Stimulated activated CD4-positive, alpha-beta T cell treated with anti-CD3 and anti-CD28 coated beads, Interleukin-4, amount 100 ng/mL, for 24 hours (primary cell): ENCODE measurements around the gene HOXC12.

ENCODE experiments used
- DNase-seq: peaks from one replicate; pipeline ENCODE4 v3.0.0-alpha.2; 2020

Gene HOXC12, protein sequence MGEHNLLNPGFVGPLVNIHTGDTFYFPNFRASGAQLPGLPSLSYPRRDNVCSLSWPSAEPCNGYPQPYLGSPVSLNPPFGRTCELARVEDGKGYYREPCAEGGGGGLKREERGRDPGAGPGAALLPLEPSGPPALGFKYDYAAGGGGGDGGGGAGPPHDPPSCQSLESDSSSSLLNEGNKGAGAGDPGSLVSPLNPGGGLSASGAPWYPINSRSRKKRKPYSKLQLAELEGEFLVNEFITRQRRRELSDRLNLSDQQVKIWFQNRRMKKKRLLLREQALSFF

DNA sequence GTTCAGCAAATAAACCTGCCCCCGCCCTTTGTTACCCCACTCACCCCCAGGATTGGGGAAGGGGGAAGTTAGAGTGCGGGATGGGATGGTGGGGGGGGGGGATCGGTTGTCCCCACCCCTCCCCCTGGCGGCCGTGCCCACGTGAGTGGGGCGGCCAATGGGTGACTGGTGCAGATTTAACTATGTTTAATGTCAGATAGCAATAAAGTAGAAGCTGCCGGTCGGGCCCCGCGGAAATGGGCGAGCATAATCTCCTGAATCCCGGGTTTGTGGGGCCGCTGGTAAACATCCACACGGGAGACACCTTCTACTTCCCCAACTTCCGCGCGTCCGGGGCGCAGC lies at the start of gene HOXC12:
Gene HOXC12, plus strand, starts transcription at position 210 of the 342 bp plus-strand sequence. Its CDS starts 27 bp downstream, at position 237.
- no peak for DNase-seq

DNA sequence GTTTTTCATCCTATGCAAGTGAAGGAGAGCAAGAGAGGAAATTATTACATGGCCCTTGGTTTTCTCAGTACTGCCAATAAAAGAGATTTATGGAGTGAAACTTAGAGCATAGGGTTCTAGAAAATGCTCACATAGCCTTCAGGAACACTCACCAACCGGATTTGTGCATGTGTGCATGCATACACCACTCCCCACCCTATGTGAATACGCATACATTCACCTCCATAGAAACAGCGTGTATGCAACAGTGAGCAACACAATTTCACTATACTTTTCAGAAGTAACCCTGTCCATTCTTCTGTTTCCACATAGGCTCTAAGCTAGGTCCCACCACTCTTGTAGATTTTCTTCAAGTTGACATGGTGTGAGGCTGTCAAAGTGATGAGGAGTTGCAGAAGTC lies 47.6 kb upstream of the HOXC12 start:
- DNase-seq: no peak

DNA sequence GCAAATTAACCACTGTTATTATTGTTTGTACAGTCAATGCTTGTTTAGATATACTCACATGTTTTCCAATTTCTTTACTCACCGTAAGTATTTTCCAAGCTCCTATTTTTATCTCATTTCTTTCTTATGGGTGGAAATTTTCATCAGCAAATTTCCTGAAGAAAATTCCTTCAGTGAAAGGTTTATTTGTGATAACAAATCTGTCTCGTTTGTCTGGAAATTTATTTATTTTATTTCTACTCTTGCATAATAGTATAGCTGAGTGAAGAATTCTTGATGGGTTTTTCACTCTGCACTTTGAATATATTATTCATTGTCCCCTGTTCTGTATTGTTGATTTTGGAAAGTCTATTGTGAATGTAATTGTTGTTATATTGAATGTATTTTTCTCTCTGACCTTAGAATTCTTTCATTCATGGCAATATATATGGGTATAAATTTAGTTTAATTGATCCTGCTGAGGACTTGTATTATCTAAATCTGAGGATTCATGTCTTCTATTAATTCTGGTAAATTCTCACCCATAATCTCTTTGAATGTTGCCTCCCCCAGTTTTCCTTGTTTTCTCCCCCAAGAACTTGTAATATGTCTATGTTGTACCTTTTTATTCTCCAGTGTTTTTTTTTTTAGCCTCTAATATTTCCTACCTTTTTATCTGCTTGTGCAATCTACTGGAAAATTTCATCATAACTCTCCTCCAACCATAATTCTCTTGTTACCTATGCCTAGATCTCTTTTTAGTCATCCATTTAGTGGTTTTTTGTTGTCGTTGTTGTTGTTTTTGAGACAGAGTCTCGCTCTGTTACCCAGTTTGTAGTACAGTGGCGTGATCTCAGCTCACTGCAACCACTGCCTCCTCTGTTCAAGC lies 37.7 kb upstream of the HOXC12 start:
- no peak for DNase-seq

DNA sequence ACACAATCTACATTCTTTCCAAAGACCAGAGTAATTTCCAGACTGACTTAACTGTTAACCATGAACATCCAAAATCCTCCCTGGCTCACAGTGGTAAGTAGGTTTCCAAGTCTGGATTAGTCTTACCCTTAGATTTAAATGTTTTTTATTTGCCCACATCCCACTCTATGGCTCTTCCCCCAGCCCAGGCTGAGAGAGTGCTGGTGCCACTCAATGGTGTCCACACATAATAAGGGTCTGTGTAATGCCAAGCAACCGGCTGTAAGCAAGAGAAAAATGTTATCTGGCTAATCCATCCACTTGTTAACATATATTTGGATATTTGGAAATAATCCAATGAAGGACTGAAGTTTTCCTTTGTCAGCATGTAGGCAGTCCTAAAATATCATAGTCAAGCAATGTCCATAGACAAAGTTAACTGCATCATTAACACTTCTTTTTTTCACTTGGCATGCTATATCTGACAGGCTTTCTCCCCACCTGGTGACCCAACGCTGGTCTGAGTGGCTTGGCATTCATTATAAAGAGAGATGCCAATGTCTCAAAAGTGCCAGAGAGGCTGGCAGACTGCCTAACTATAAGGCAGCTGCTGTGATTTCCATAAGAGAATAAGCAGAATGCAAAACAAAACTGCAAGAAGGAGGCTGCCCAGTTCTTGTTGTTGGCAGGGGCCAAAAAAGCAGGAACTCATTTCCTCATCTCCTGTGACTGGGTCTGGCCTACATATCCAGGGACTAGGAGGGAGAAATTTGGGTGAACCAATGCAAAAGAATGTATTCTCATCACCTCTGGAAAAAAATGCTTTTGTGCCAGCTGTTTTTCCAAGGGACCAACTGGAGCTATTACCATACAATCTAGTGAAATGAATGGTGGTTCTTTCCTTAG lies 29.9 kb upstream of the HOXC12 start:
- no peak for DNase-seq

DNA sequence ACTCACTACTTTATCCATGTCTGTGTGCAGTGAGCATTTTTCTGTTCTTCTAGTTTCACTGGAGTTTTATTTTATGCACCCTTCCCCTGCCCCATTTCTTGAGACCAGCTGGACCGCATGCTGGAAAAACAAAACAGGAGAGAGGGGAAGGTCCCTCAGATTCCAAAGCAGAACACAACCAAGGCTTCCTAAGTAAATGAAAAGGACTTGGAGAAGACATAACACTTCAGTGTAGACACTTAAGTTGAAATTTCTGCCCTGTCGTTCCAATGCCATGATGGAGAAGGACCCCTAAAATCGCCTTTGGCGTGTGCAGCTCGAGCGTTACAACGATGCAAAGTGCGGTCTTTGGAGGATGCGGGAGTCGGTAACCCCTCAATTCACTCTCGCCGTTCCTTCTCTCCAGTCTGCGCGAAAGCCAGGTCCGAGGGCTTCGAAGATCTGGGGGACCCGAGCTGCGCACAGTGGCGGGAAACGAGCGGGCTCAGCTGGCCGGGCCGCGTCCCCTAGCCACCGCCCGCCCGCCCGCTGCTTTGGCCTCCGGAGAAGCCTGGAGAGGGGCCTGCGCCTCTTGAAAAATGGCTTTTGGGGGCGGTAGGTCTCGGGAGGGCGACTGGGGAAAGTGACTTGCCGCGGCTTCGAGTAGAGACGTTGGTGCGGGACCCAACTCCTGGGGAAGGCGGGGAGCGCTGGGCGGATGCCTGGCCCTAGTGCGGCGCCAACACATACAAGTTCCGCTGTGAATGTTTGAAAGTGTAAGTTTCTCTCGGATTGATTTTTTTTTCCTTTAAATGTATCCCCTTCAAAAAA lies 27.3 kb upstream of the HOXC12 start:
- no peak for DNase-seq

DNA sequence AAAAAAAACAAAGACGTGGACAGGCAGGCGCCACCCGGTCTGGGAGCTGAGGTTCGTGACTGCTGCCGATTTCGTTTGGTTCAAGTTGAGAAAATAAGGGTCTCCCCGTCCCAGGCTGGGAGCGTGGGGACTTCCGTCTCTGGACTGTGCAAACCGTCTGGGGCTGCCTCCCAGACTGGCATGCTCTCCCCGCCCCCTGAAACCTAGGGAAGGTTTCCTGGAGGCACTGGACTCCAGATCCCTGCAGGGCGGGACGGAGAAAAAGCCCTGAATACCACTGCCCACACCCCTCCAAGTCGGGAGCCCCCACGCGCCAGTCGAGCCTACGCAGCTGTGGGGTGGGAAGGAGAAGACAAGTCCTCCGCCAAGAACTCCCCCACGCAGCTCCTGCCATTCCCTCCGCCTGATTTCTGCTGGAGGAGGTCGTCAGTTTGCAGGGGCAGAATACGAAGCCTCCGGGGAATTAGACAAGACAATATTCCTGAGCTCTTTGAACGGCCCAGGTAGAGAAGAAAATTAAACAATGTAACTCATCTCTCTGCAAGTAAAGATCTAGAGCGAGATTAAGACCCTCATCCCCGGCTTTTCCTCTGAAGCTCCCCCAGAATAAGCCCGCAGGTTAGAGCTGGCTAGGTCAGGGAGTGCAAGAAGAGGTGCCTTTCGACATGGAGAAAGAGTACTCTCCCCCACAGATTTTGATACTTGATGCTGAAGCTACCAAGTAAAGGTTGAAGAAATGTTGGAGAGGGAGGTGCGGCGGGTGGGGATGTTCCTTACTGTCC lies 26.5 kb upstream of the HOXC12 start:
- DNase-seq: no peak

DNA sequence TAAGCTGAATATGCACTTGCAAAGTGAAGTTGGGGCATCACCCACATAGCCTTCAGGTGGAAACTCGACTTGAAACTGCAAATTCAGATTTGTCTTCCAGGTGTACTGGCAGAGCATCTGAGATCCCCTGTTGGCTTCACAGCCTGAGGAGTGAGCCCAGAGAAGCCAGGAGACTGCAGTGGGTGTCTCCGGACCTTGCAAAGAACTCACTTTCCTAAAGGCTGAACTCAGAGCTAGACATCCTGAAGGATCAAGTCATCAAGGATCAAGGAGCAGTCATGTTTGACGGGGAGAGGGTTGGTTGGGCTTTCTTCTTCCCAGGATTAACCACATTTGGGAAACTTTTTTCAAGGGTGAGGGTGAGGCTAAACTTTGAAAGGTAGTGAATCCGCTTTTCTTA lies 25.2 kb upstream of the HOXC12 start:
- no peak for DNase-seq

DNA sequence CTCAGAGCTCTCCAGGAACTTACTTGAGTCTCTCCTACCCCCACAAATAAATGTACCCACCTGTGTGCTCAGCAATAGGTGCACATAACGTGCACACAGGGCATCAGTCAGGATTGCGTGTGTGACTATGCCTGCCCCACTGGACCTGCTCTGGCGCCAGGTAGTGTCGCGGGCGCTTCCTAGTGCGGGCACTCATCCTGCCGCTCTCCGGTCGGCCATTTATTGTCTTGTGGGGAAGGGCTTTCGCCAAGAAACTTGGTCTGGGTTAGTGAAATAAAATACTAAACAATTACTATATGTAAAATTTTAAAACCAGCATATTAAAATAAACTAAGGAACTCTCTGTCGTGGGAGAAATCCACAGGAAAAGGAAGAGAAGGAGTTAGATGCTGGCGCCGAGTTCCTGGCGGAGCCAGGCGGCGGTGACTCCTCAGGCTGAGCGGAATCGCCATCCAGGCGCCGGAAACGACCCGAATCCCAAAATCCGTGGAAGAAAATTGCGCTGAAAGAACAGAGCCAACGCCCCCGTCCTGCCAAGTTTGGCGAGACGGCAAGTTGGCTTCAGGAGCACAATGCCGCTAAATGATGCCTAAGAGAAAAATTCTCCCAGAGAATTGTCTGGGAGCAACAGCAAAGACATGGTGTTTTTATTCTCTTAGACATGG lies 24.0 kb upstream of the HOXC12 start:
- DNase-seq: no peak

DNA sequence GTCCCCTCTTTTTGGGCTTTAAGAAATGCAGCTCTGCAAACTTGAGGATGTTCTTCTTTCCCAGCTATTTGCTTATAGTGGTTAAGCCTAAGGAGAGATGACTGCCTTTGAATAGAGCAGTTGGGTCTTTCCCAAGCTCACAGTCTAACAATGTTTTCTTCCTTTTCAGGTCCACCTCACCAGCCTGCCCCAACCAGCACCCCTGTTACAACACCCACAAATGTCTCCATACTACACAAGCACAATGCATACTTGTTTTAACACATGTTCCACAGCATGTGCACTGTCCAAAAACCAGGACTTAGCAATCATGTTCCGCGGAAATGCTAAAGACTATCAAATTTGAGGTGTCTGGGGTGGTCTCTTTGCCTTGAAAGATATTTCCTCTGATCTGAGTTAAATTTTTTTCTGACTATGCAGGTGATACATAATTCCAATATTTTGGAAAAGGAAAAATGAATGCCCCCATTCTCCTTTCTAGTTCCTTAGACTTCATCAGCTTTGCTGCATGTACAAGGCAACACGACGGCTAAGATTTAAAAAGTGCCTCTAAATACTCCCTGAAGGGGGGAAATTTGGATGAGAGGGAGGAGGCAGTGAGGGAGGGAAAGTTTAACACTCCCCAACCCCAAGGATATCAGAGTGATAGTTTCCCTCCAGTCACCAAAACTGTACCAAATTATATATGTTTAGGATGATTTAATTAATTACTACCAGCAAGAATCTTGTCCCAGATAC lies 22.7 kb upstream of the HOXC12 start:
- no peak for DNase-seq

DNA sequence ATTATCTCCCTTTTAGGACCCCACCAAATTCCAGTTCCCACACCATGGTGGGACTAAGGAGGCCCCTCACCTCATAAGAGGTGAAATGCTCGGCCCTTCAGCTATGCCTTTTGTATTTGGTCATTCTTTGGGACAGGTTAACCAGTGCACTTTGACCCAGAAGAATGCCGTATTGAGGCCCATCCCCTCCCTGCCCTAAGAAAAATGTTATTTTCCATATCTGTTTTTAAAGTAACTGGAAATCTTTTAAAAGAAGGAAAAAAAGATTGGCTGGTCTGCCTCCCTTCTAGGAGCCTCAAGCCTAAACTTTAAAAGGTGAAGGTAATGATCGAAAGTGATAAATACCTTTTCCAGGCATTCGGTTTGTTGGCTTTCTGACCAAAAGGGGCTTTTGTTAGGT lies 21.8 kb upstream of the HOXC12 start:
- no peak for DNase-seq

DNA sequence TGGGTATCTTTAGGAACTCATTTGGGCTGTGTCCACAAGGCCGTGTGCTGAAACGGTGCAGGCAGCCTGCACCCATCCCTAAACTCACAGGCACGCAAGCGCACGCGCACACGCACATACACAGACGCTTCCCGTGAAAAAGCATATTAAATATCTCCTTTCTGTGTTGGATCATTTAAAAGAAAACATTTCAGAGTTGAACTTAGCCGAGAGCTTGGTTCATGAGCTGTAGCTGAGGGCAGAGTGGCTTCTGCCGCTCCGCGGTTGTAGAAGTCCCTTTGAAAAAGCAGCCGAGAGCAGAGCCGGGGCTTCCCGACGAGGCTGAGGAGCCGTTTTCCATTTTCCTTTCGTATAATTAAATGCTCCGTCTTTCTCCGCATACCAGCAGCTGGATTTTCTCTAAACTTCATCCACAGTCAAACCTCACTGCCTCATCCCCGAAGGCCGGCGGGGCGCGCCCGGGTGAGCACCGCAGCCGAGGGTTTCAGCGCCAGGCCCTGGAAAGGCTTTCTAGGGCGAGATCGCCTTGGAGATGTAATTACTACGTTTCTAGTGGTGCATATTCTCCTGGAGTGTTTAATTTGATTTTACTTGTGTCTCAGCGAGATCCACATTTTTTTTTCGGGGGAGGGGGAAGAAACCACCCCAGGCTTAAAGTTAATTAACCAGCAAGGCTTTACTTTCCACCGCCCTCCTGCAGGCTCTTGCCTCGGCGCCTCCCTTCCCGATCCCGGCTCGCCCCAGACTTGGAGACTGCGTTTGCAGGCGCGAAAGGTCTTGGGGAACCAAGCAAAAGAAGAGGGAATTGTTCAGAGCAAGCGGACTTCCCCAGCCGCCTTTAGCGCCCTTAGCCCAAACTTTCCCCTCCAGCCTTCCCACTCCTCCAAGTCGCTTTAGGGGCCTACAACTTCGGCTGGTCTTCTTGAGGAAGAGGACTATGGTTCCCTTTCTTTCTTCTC lies 19.0 kb upstream of the HOXC12 start:
- DNase-seq: no peak

DNA sequence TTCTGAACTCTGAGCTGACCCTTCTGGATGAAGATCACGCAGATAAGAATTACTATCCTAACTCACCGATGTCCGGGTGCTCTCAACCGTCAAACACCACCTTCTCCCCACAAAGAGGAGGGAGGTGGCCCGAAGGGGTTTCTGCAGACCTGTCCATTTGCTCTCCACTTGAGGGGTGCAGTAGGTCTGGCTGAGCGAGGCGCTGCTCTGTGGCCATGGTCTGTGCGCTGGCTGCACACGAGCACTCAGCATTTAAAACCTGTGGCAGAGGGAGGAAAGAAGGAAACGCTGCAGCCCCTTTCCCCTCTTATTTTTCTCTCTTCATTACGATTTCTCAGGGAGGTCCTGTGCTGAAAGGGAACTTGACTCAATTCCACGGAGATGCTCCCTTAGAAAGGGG lies 17.6 kb upstream of the HOXC12 start:
- DNase-seq: no peak

DNA sequence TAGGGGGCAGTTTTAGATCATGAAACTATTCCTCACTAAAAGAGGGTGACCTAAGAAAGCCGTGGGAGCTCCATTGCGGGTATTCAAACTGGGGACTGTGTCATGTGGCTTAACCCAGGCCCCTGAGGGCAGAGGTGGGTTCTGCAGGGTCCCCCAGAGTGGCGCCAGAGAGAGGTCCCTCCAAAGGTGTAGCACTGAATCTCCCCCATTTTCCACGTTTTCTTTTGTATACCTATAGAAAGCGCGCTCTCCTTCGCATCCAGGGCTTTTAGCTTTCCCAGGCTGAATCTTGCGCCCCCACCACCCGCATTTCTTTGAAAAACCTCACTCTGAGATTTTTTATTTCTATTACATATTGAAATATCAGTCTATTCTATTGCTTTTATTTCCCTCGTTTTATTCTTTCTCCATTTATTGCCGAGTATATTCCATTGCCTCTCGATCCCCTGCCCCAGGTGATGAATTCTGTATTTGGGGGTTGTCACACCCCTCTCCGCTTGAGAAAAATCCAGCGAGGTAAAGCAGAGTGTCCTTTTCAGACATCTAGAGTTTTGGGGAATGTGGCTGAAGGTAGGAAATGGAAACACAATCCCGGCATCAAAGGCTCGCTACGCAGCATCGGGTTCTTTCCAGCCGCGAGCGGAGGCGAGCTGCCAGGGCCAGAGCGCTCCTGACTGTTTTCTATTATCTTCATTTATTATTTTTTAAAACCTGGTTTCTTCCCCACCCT lies 16.9 kb upstream of the HOXC12 start:
- no peak for DNase-seq

DNA sequence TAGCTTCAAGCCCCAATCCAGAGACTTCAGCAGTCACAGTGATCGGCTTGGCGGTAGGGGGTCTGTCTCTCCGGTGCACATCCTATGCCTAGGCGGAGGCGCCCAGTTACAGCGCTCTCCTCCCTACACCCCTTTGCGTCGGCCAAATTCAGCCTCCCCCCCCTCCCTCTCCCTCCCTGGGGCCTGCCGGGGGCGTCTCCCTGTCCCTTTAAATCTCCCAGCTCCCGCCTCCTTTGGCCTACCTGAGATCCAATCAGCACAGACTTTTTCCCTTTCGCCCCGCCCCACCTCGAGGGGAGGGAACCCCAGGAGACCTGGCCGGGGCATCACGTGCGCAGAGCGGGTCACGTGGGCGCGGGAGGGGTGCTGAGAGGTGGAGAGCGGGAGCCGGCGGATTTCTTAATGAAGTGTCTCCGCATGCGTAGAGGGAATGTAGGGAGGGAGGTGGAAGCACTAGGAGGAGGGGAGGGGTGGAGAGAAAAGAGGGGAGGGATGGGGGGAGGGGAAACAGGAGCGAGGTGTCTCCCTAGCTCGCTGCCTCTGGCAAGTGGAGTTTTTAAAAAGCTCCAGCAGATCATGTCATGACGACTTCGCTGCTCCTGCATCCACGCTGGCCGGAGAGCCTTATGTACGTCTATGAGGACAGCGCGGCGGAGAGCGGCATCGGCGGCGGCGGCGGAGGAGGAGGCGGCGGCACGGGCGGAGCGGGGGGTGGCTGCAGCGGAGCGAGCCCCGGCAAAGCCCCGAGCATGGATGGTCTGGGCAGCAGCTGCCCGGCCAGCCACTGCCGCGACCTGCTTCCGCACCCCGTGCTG lies 16.2 kb upstream of the HOXC12 start, which contains the start of gene HOXC13:
Gene HOXC13, plus strand, starts transcription at position 506 of the 815 bp plus-strand sequence. Its CDS starts 76 bp downstream, at position 582.
- DNase-seq: peak; percentile 30

DNA sequence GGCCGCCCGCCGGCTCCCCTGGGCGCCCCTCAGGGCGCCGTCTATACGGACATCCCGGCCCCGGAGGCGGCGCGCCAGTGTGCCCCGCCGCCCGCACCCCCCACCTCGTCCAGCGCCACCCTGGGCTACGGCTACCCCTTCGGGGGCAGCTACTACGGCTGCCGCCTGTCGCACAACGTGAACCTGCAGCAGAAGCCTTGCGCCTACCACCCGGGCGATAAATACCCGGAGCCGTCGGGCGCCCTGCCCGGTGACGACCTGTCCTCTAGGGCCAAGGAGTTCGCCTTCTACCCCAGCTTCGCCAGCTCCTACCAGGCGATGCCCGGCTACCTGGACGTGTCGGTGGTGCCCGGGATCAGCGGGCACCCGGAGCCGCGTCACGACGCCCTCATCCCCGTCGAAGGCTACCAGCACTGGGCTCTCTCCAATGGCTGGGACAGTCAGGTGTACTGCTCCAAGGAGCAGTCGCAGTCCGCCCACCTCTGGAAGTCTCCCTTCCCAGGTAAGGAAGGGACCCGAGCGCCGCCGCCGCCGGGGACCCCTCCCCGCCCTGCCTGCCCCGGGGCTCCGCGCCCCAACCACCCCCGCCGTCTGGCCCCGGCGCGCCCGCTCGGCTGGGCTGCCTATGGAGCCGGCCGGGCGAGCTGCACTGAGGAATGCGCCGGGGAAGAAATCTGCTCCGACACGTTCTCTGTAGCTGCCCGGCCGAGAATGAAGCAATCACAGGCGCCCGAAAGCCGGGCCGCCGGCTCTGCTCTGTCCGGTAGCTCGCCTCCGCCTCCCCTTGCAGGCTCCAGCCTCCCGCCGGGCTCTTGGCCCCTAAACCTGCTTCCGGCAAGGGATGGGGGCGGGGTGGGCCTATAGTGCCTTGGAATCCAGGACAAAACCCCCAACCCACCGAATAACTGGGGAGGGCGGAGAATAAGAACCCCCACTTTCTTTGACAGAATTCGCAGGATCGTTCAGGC lies 15.3 kb upstream of the HOXC12 start:
- DNase-seq: no peak

DNA sequence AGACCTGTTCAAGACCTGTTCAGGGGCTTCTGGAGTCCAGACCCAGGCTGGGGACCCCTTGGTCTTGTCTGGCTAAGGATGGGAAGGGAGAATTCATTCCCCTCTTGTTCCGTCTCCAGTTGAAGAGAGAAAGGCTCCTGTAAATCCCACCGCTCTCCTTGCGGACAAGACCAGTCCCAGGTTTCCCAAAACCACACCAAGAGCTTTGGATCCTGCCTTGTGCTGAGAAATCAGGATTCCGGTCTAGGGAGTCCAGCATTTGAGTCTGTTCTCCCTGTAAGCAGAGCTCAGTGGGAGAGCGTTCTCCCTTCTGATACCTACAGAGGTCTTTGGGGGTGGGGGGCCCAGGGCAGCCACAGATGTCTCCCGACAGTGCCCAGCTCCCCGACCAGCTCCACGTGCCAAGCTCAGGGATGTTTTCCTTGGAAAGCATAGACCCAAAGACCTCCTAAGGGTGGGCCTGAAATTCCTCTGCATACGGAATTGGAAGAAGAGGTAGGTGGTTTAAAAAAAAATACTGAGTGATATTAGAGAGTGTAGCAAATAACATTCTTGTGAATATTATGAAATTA lies 14.2 kb upstream of the HOXC12 start:
- no peak for DNase-seq
